NCI-H146 treated with DMSO at 0.1 percent for 48 hours (cell line): ENCODE results near the gene ZDHHC7.

Experiments used
- DNase-seq: peaks from one replicate; lab custom pipeline; 2025; ENCODE audit not compliant: unreplicated experiment; lab: John Stamatoyannopoulos, UW

The ZDHHC7 gene

GRCh38 chr16:84999857-85000480 is 11.4 kb downstream of the ZDHHC7 start:
- DNase-seq, result no peak

- no peak for DNase-seq
Measured at GRCh38 chr16:84999200-84999599, 12.1 kb downstream of the ZDHHC7 start.

GRCh38 chr16:84996365-84996764 is 15.0 kb downstream of the ZDHHC7 start:
- no peak for DNase-seq

- no peak for DNase-seq
Measured at GRCh38 chr16:84995663-84996062, 15.7 kb downstream of the ZDHHC7 start.

GRCh38 chr16:84993926-84994325 is 17.4 kb downstream of the ZDHHC7 start:
- no peak for DNase-seq

- no peak for DNase-seq
Measured at GRCh38 chr16:84992717-84993075, 18.6 kb downstream of the ZDHHC7 start.

- no peak for DNase-seq
Measured at GRCh38 chr16:84990782-84991181, 20.6 kb downstream of the ZDHHC7 start.

- DNase-seq, result no peak
Measured at GRCh38 chr16:84989749-84990620, 21.4 kb downstream of the ZDHHC7 start.

- DNase-seq, result no peak
Measured at GRCh38 chr16:84988328-84989080, 22.8 kb downstream of the ZDHHC7 start.

- no peak for DNase-seq
Measured at GRCh38 chr16:84986879-84987278, 24.5 kb downstream of the ZDHHC7 start.

GRCh38 chr16:84986102-84986501 is 25.2 kb downstream of the ZDHHC7 start:
- DNase-seq, result no peak

GRCh38 chr16:84985079-84986065 is 26.0 kb downstream of the ZDHHC7 start:
- DNase-seq, result no peak

- DNase-seq, result no peak
Measured at GRCh38 chr16:84982434-84982833, 28.9 kb downstream of the ZDHHC7 start.

- DNase-seq, result no peak
Measured at GRCh38 chr16:84979516-84979915, 31.8 kb downstream of the ZDHHC7 start.

GRCh38 chr16:84976644-84977400 is 34.5 kb downstream of the ZDHHC7 start:
- DNase-seq, result no peak

- no peak for DNase-seq
Measured at GRCh38 chr16:84975522-84975921, 35.8 kb downstream of the ZDHHC7 start.

- DNase-seq, result no peak
Measured at GRCh38 chr16:84975066-84975465, 36.3 kb downstream of the ZDHHC7 start.

GRCh38 chr16:84973776-84974523 is 37.4 kb downstream of the ZDHHC7 start:
- DNase-seq, result no peak

- DNase-seq, result no peak
Measured at GRCh38 chr16:84973236-84973635, 38.1 kb downstream of the ZDHHC7 start.
